Measurements from ENCODE around the gene SLC6A1.

SLC6A1 gene

GRCh38 chr3:11002371-11002807 lies 9.8 kb downstream of the SLC6A1 start:
- Histone ChIP-seq H3K9ac (ENCODE audit: insufficient read length, low read depth) (no peak overlapping the region), H3K36me3 (ENCODE audit: insufficient read depth, insufficient read length, low read length) (no peaks in the 10 kb centered on the region), H3K27me3 (ENCODE audit: insufficient read depth, insufficient read length) (no peaks in the 10 kb centered on the region), H3K4me3 (ENCODE audit: insufficient read length, low read depth) (no peak overlapping the region), H3K4me1 (ENCODE audit: insufficient read depth, insufficient read length) (peaks cover 7% of the 10 kb centered on the region), H3K9me3 (ENCODE audit: insufficient read depth, low read length) (no peaks in the 10 kb centered on the region)
- TF ChIP-seq YY1 (IDR thresholded peaks at IDR 0.05; ENCODE audit: insufficient read depth, insufficient read length) (no peak), SUZ12 (IDR thresholded peaks at IDR 0.05; ENCODE audit: extremely low read depth, insufficient read depth, insufficient read length) (no peak), ZNF274 (IDR thresholded peaks at IDR 0.05; ENCODE audit: low read depth, low read length) (no peak)
- no peak for DNase-seq (ENCODE audit: low read depth, low spot score)

- no peak for DNase-seq (ENCODE audit: low read depth, low spot score)
- Histone ChIP-seq H3K9me3 (ENCODE audit: insufficient read depth, low read length) (no peaks in the 10 kb centered on the region), H3K4me3 (ENCODE audit: insufficient read length, low read depth) (no peak overlapping the region), H3K36me3 (ENCODE audit: insufficient read depth, insufficient read length, low read length) (no peaks in the 10 kb centered on the region), H3K27me3 (ENCODE audit: insufficient read depth, insufficient read length) (no peaks in the 10 kb centered on the region), H3K4me1 (ENCODE audit: insufficient read depth, insufficient read length) (peaks cover 7% of the 10 kb centered on the region), H3K9ac (ENCODE audit: insufficient read length, low read depth) (no peak overlapping the region)
- no peak for TF ChIP-seq SUZ12 (IDR thresholded peaks at IDR 0.05; ENCODE audit: extremely low read depth, insufficient read depth, insufficient read length)
- no peak for TF ChIP-seq ZNF274 (IDR thresholded peaks at IDR 0.05; ENCODE audit: low read depth, low read length)
- no peak for TF ChIP-seq YY1 (IDR thresholded peaks at IDR 0.05; ENCODE audit: insufficient read depth, insufficient read length)
Measured at GRCh38 chr3:11004563-11004962, 12.0 kb downstream of the SLC6A1 start.

- DNase-seq (ENCODE audit: low read depth, low spot score) = no peak
Measured at GRCh38 chr3:11005686-11006256, 13.2 kb downstream of the SLC6A1 start.

GRCh38 chr3:11006986-11007933 lies 14.7 kb downstream of the SLC6A1 start:
- no peak overlapping the region for H3K4me3 ChIP-seq (ENCODE audit: insufficient read length, low read depth)
- H3K27me3 ChIP-seq (ENCODE audit: insufficient read depth, insufficient read length) = no peaks in the 10 kb centered on the region
- H3K9ac ChIP-seq (ENCODE audit: insufficient read length, low read depth) = no peak overlapping the region
- DNase-seq (ENCODE audit: low read depth, low spot score) = peak; percentile 30
- no peak for TF ChIP-seq SUZ12 (IDR thresholded peaks at IDR 0.05; ENCODE audit: extremely low read depth, insufficient read depth, insufficient read length)
- TF ChIP-seq YY1 (IDR thresholded peaks at IDR 0.05; ENCODE audit: insufficient read depth, insufficient read length) = no peak
- no peak for TF ChIP-seq ZNF274 (IDR thresholded peaks at IDR 0.05; ENCODE audit: low read depth, low read length)
- no peaks in the 10 kb centered on the region for H3K9me3 ChIP-seq (ENCODE audit: insufficient read depth, low read length)
- H3K36me3 ChIP-seq (ENCODE audit: insufficient read depth, insufficient read length, low read length) = no peaks in the 10 kb centered on the region
- H3K4me1 ChIP-seq (ENCODE audit: insufficient read depth, insufficient read length) = peaks cover 6% of the 10 kb centered on the region

More at GRCh38 chr3:11005686-11006256, 13.2 kb downstream of the SLC6A1 start:
- no peaks in the 10 kb centered on the region for H3K36me3 ChIP-seq (ENCODE audit: insufficient read depth, insufficient read length, low read length)
- TF ChIP-seq ZNF274 (IDR thresholded peaks at IDR 0.05; ENCODE audit: low read depth, low read length) (no peak), YY1 (IDR thresholded peaks at IDR 0.05; ENCODE audit: insufficient read depth, insufficient read length) (no peak), SUZ12 (IDR thresholded peaks at IDR 0.05; ENCODE audit: extremely low read depth, insufficient read depth, insufficient read length) (no peak)
- H3K27me3 ChIP-seq (ENCODE audit: insufficient read depth, insufficient read length) = no peaks in the 10 kb centered on the region
- H3K4me1 ChIP-seq (ENCODE audit: insufficient read depth, insufficient read length) = peaks cover 7% of the 10 kb centered on the region
- H3K9ac ChIP-seq (ENCODE audit: insufficient read length, low read depth) = no peak overlapping the region
- H3K4me3 ChIP-seq (ENCODE audit: insufficient read length, low read depth) = no peak overlapping the region
- no peaks in the 10 kb centered on the region for H3K9me3 ChIP-seq (ENCODE audit: insufficient read depth, low read length)

GRCh38 chr3:11009898-11010297 lies 17.4 kb downstream of the SLC6A1 start:
- no peaks in the 10 kb centered on the region for H3K9me3 ChIP-seq (ENCODE audit: insufficient read depth, low read length)
- no peaks in the 10 kb centered on the region for H3K36me3 ChIP-seq (ENCODE audit: insufficient read depth, insufficient read length, low read length)
- DNase-seq (ENCODE audit: low read depth, low spot score) = no peak
- H3K4me1 ChIP-seq (ENCODE audit: insufficient read depth, insufficient read length) = peaks cover 3% of the 10 kb centered on the region
- H3K4me3 ChIP-seq (ENCODE audit: insufficient read length, low read depth) = no peak overlapping the region
- peaks cover 2% of the 10 kb centered on the region for H3K27me3 ChIP-seq (ENCODE audit: insufficient read depth, insufficient read length)
- H3K9ac ChIP-seq (ENCODE audit: insufficient read length, low read depth) = no peak overlapping the region
- TF ChIP-seq YY1 (IDR thresholded peaks at IDR 0.05; ENCODE audit: insufficient read depth, insufficient read length) (no peak), SUZ12 (IDR thresholded peaks at IDR 0.05; ENCODE audit: extremely low read depth, insufficient read depth, insufficient read length) (no peak), ZNF274 (IDR thresholded peaks at IDR 0.05; ENCODE audit: low read depth, low read length) (no peak)

GRCh38 chr3:11010426-11011165 lies 18.0 kb downstream of the SLC6A1 start:
- no peak for TF ChIP-seq SUZ12 (IDR thresholded peaks at IDR 0.05; ENCODE audit: extremely low read depth, insufficient read depth, insufficient read length)
- TF ChIP-seq ZNF274 (IDR thresholded peaks at IDR 0.05; ENCODE audit: low read depth, low read length) = no peak
- no peak for TF ChIP-seq YY1 (IDR thresholded peaks at IDR 0.05; ENCODE audit: insufficient read depth, insufficient read length)
- Histone ChIP-seq H3K9me3 (ENCODE audit: insufficient read depth, low read length) (no peaks in the 10 kb centered on the region), H3K4me1 (ENCODE audit: insufficient read depth, insufficient read length) (peaks cover 3% of the 10 kb centered on the region), H3K9ac (ENCODE audit: insufficient read length, low read depth) (no peak overlapping the region), H3K4me3 (ENCODE audit: insufficient read length, low read depth) (no peak overlapping the region), H3K36me3 (ENCODE audit: insufficient read depth, insufficient read length, low read length) (no peaks in the 10 kb centered on the region), H3K27me3 (ENCODE audit: insufficient read depth, insufficient read length) (peaks cover 2% of the 10 kb centered on the region)
- DNase-seq (ENCODE audit: low read depth, low spot score) = no peak
